Endothelial cell of umbilical vein (primary cell): ENCODE measurements around the gene CCDC9B. TPM values are rescaled to one million over a fixed set of nuclear protein-coding genes. Genes with fewer than 3 reads are reported as not detected.

ENCODE experiments used
- BruUV-seq: library from RNA; stranded (reverse); fragments of 400-500 nt; replicated peaks from 2 replicates; lab custom pipeline; 2021; lab: Mats Ljungman, UMichigan
- CTCF ChIA-PET: fragments of 300-600, 350-600 bp; sonication (Branson Sonifier 250); formaldehyde crosslinking; loops from one replicate; lab custom pipeline; 2021; ENCODE audit warnings: antibody characterized with exemption, inconsistent platforms; lab: Charles Lee
- POLR2A ChIA-PET: fragments of 300-600, 350-600 bp; sonication (Branson Sonifier 250); formaldehyde crosslinking; loops from one replicate; lab custom pipeline; 2021; ENCODE audit warnings: antibody characterized with exemption, inconsistent platforms; lab: Charles Lee
- DNase-seq: peaks from one replicate; pipeline ENCODE4 v3.0.0-alpha.2; 2011; ENCODE audit warnings: low read depth, low spot score
- FAIRE-seq: peaks from 2 replicates; lab custom pipeline; 2011; peaks lifted over from hg19 to GRCh38; lab: Jason Lieb, UNC
- H2AFZ ChIP-seq: 2 replicates; pipeline ENCODE4 v1.6.0; 2012; ENCODE audit warnings: low read depth, low read length, control low read depth, inconsistent platforms
- H3K27ac ChIP-seq: 2 replicates; pipeline ENCODE4 v1.5.1; 2011; ENCODE audit warnings: low read depth, mild to moderate bottlenecking, control low read depth, low read length, moderate library complexity; ENCODE audit not compliant: insufficient read depth
- H3K27me3 ChIP-seq, 2 experiments: 2 replicates each; pipeline versions ENCODE4 v1.6.0 to v1.6.1; 2011; ENCODE audit warnings: low read length in 2 of 2, mixed read lengths in 1 of 2; ENCODE audit not compliant: control insufficient read depth in 2 of 2, insufficient read depth in 2 of 2
- H3K36me3 ChIP-seq, 2 experiments: 2 replicates in 1 of 2; 3 replicates in 1 of 2; pipeline ENCODE4 v1.5.1; 2011; ENCODE audit warnings: low read length in 2 of 2, mild to moderate bottlenecking in 1 of 2, moderate library complexity in 1 of 2; ENCODE audit not compliant: control insufficient read depth in 2 of 2, insufficient read depth in 2 of 2; ENCODE audit errors: extremely low read depth in 1 of 2
- H3K4me1 ChIP-seq: 3 replicates; pipeline ENCODE4 v1.5.1; 2011; ENCODE audit warnings: mild to moderate bottlenecking, low read length; ENCODE audit not compliant: control insufficient read depth, insufficient read depth; ENCODE audit errors: extremely low read depth
- H3K4me2 ChIP-seq: 2 replicates; pipeline ENCODE4 v1.6.1; 2011; ENCODE audit warnings: low read length, control low read depth, mixed read lengths; ENCODE audit not compliant: insufficient read depth
- H3K4me3 ChIP-seq, 3 experiments: fragments of 200-600 bp in 1 of 3; sonication (generic), shearing (Covaris generic) in 1 of 3; replicated peaks in 1 of 3; 2 replicates each; pipeline ENCODE4 v1.5.1; 2011 to 2016; ENCODE audit warnings: control low read depth in 3 of 3, low read length in 3 of 3, mild to moderate bottlenecking in 2 of 3, inconsistent platforms in 1 of 3, low read depth in 1 of 3, moderate library complexity in 1 of 3; ENCODE audit not compliant: insufficient read depth in 1 of 3
- H3K79me2 ChIP-seq: 2 replicates; pipeline ENCODE4 v1.6.0; 2012; ENCODE audit warnings: low read length, inconsistent platforms; ENCODE audit not compliant: control insufficient read depth, insufficient read depth
- H3K9ac ChIP-seq: replicated peaks from 2 replicates; pipeline ENCODE3; 2011; ENCODE audit warnings: low read length, control low read depth; ENCODE audit not compliant: insufficient read depth; ENCODE audit errors: extremely low read depth
- H3K9me1 ChIP-seq: replicated peaks from 3 replicates; pipeline ENCODE4 v1.6.0; 2011; ENCODE audit warnings: mild to moderate bottlenecking, low read length; ENCODE audit not compliant: control insufficient read depth, insufficient read depth; ENCODE audit errors: extremely low read depth
- H3K9me3 ChIP-seq: replicated peaks from 2 replicates; pipeline ENCODE4 v1.5.1; 2012; ENCODE audit warnings: low read length, inconsistent platforms; ENCODE audit not compliant: control insufficient read depth, insufficient read depth
- H4K20me1 ChIP-seq: replicated peaks from 2 replicates; pipeline ENCODE3; 2011; ENCODE audit warnings: mild to moderate bottlenecking, low read length; ENCODE audit not compliant: control insufficient read depth, insufficient read depth; ENCODE audit errors: extremely low read depth
- CTCF ChIP-seq, 2 donors: IDR thresholded peaks; 1 replicate in 1 of 2; 2 replicates in 1 of 2; pipeline ENCODE4 v1.5.1; 2011; ENCODE audit warnings: low read length in 2 of 2, mild to moderate bottlenecking in 2 of 2, moderate library complexity in 2 of 2, control low read depth in 1 of 2, inconsistent platforms in 1 of 2, low read depth in 1 of 2; ENCODE audit not compliant: insufficient read depth in 1 of 2; ENCODE audit errors: extremely low read depth in 1 of 2
- EZH2 ChIP-seq: IDR thresholded peaks from 2 replicates; pipeline ENCODE4 v1.6.1; 2012; ENCODE audit warnings: borderline replicate concordance, low read depth, mild to moderate bottlenecking, moderate library complexity, low read length, inconsistent platforms; ENCODE audit not compliant: severe bottlenecking
- FOS ChIP-seq: IDR thresholded peaks from 2 replicates; pipeline ENCODE4 v1.6.1; 2011; ENCODE audit warnings: mild to moderate bottlenecking, low read length, moderate library complexity, borderline replicate concordance; ENCODE audit not compliant: insufficient read depth
- GATA2 ChIP-seq: IDR thresholded peaks from 2 replicates; pipeline ENCODE4 v1.7.0; 2011; ENCODE audit warnings: low read depth, mild to moderate bottlenecking, moderate library complexity, mixed read lengths, low read length; ENCODE audit not compliant: insufficient read length, insufficient read depth
- JUN ChIP-seq: IDR thresholded peaks from 2 replicates; pipeline ENCODE4 v1.6.1; 2011; ENCODE audit warnings: borderline replicate concordance, low read depth; ENCODE audit not compliant: insufficient read length, insufficient read depth
- POLR2A ChIP-seq: IDR thresholded peaks from 2 replicates; pipeline ENCODE4 v1.6.1; 2012; ENCODE audit warnings: low read depth, mild to moderate bottlenecking, control low read depth, low read length
- POLR2AphosphoS5 ChIP-seq: IDR thresholded peaks from 2 replicates; pipeline ENCODE4 v1.6.1; 2012; ENCODE audit warnings: low read depth, mild to moderate bottlenecking, control low read depth, low read length, moderate library complexity; ENCODE audit not compliant: insufficient read depth
- dilution Hi-C: fragments of 300-500 bp; cut with MboI; formaldehyde crosslinking; loops from one replicate; pipeline ENCODE4 v1.15.0; 2019; ENCODE audit warnings: low sequenced_read_pairs; ENCODE audit not compliant: extremely low pct_ligation_motif_present
- intact Hi-C: fragments of 100-400 bp; cut with micrococcal nuclease; formaldehyde crosslinking; loops from one replicate; pipeline ENCODE4 v1.10.0; 2022
- polyA plus RNA-seq, 4 experiments: library from polyadenylated mRNA; depleted of rRNA in 3 of 4; stranded (reverse) in 3 of 4; unstranded in 1 of 4; fragments of >200 nt; gene quantifications; 2 replicates each; pipeline versions ENCODE4 v1.2.1 to v1.2.3, GENCODE V29; 2011 to 2012; ENCODE audit warnings: missing spikeins in 1 of 4
- total RNA-seq: library from RNA; stranded (reverse); gene quantifications from 2 replicates; pipeline ENCODE4 v1.2.3, GENCODE V29; 2021

CCDC9B gene
- total and polyA plus RNA-seq, 2 donors (not counting 3 experiments of a cell fraction or from before 2014, with no cell fraction given) = 7.6 to 46.0 TPM

- ChIA-PET CTCF (interaction anchor here (0.9 to 9.1 kb wide), 18 partner anchors 12 to 122 kb away, joined by 3 to 287 read pairs (median 9); partner anchors contain the start of genes ANKRD63, DISP2, INAFM2 and IVD), POLR2A (interaction anchor here (1.7 to 2.0 kb wide), 2 partner anchors 16 to 53 kb away, joined by 4 to 6 read pairs; no protein-coding TSS in a partner anchor)
- TF ChIP-seq POLR2A (no peak), GATA2 (no peak), FOS (no peak), POLR2AphosphoS5 (peak; percentile 18), JUN (peak; percentile 24), CTCF (IDR thresholded peaks at IDR 0.05; ENCODE audit: extremely low read depth in 1 of 2, insufficient read depth in 1 of 2, low read depth in 1 of 2, low read length in 2 of 2) (no peak), EZH2 (no peak)
- FAIRE-seq = peak; percentile 82
- Histone ChIP-seq H3K4me3 (peak overlapping the region in 1 of 3 experiments; percentile 57), H2AFZ (no peak overlapping the region), H3K27ac (peak overlapping the region; percentile 94), H3K4me1 (peaks cover 67% of the 10 kb centered on the region), H4K20me1 (no peaks in the 10 kb centered on the region), H3K9me3 (no peaks in the 10 kb centered on the region), H3K9ac (peak overlapping the region; percentile 86), H3K36me3 (peaks cover 0 to 8% of the 10 kb centered on the region in 2 experiments), H3K9me1 (no peaks in the 10 kb centered on the region), H3K4me2 (peak overlapping the region; percentile 57), H3K79me2 (peaks cover 11% of the 10 kb centered on the region), H3K27me3 (no peaks in the 10 kb centered on the region)
- DNase-seq = peak; percentile 19
- no TSS peak for BruUV-seq
- dilution Hi-C loops = no loop called here
- intact Hi-C loops = loop anchor here (1.0 kb wide), 4 partner anchors 18 to 122 kb away; no protein-coding TSS in a partner anchor
Measured at GRCh38 chr15:40338921-40339620, 1.7 kb downstream of the CCDC9B start.
